Loucy (cell line): ENCODE data around the gene CFAP92.
A peak's percentile ranks its signal among the peaks of the same experiment; 100 is the strongest.

Source experiments
- H2AFZ ChIP-seq: fragments of 200-600 bp; sonication (generic); 2 replicates; pipeline ENCODE4 v1.6.0; 2016; ENCODE audit warnings: antibody characterized with exemption, mild to moderate bottlenecking, low read length, moderate library complexity
- H3F3A ChIP-seq: fragments of 200-600 bp; 2 replicates; pipeline ENCODE4 v1.6.0; 2016; ENCODE audit warnings: antibody characterized with exemption, low read depth, mild to moderate bottlenecking
- H3K27me3 ChIP-seq: fragments of 200-600 bp; sonication (generic); 2 replicates; pipeline ENCODE4 v1.6.1; 2014; ENCODE audit warnings: low read length, mild to moderate bottlenecking; ENCODE audit not compliant: insufficient read depth, poor library complexity, severe bottlenecking
- H3K36me3 ChIP-seq: fragments of 200-600 bp; sonication (generic); 2 replicates; pipeline ENCODE4 v1.6.1; 2016; ENCODE audit warnings: low read length; ENCODE audit not compliant: insufficient read depth
- H3K4me1 ChIP-seq: fragments of 200-600 bp; sonication (generic); 2 replicates; pipeline ENCODE4 v1.5.1; 2014; ENCODE audit warnings: low read length, mild to moderate bottlenecking; ENCODE audit not compliant: insufficient read depth, poor library complexity, severe bottlenecking
- H3K4me2 ChIP-seq: fragments of 200-600 bp; sonication (generic); 2 replicates; pipeline ENCODE4 v1.6.0; 2014; ENCODE audit warnings: antibody characterized with exemption, low read length, low read depth, mild to moderate bottlenecking; ENCODE audit not compliant: poor library complexity, severe bottlenecking
- H3K4me3 ChIP-seq: fragments of 200-600 bp; sonication (generic); 2 replicates; pipeline ENCODE4 v1.5.1; 2014; ENCODE audit warnings: low read length, mild to moderate bottlenecking, mixed read lengths; ENCODE audit not compliant: poor library complexity, severe bottlenecking
- H3K79me2 ChIP-seq: fragments of 200-600 bp; sonication (generic); 2 replicates; pipeline ENCODE4 v1.6.1; 2014; ENCODE audit warnings: low read length; ENCODE audit not compliant: insufficient read depth
- H3K9ac ChIP-seq: fragments of 200-600 bp; sonication (generic); 2 replicates; pipeline ENCODE4 v1.6.0; 2014; ENCODE audit warnings: mild to moderate bottlenecking, low read depth, low read length, moderate library complexity; ENCODE audit not compliant: poor library complexity, severe bottlenecking
- H3K9me2 ChIP-seq: fragments of 200-600 bp; sonication (generic); replicated peaks from 2 replicates; pipeline ENCODE4 v1.6.1; 2016; ENCODE audit warnings: low read depth, low read length, mixed read lengths
- H3K9me3 ChIP-seq: fragments of 200-600 bp; sonication (generic); 2 replicates; pipeline ENCODE4 v1.6.1; 2014; ENCODE audit warnings: mild to moderate bottlenecking, antibody characterized with exemption, low read length, low read depth; ENCODE audit not compliant: insufficient read depth
- H4K20me1 ChIP-seq: fragments of 200-600 bp; sonication (generic); 2 replicates; pipeline ENCODE4 v1.6.0; 2014; ENCODE audit warnings: antibody characterized with exemption, low read length, mild to moderate bottlenecking; ENCODE audit not compliant: insufficient read depth, poor library complexity, severe bottlenecking
- CTCF ChIP-seq: fragments of 200-600 bp; sonication (generic); conservative IDR thresholded peaks from 2 replicates; pipeline ENCODE4 v1.5.1; 2014; ENCODE audit warnings: mild to moderate bottlenecking, antibody characterized with exemption, low read length
- EZH2phosphoT487 ChIP-seq: fragments of 200-600 bp; IDR thresholded peaks from 2 replicates; pipeline ENCODE4 v1.6.1; 2018; ENCODE audit warnings: antibody characterized with exemption, mild to moderate bottlenecking, moderate library complexity, borderline replicate concordance

CFAP92 gene

DNA sequence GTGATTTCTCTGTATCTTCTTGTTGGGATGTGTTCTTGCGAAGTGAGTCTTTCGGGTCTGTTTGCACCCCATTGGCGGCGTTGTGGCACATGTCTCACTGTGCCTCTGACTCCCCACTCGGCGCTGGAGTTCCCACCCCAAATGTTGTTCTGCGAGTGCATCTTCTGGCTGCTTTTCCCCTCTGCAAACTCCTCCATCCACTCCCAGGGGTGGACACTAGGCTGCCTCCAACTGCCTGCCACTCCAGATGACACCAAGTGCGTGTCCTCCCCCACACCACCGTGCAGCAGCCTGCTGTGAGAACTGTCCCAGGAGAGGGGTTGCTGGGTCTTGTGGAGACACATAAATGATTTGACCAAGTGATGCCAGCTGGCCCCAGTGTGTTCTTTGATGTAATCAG is 24.9 kb upstream of the CFAP92 start:
- peaks cover 16% of the 10 kb centered on the region; the same call in 1 of the 2 replicates for H3F3A ChIP-seq
- no peak overlapping the region for H3K4me3 ChIP-seq
- H3K27me3 ChIP-seq, result no peaks in the 10 kb centered on the region
- no peaks in the 10 kb centered on the region for H3K79me2 ChIP-seq
- no peak overlapping the region for H3K9ac ChIP-seq
- H3K36me3 ChIP-seq, result no peaks in the 10 kb centered on the region
- H4K20me1 ChIP-seq, result no peaks in the 10 kb centered on the region
- H3K4me2 ChIP-seq, result no peak overlapping the region
- no peak overlapping the region for H2AFZ ChIP-seq
- peaks cover 43% of the 10 kb centered on the region for H3K4me1 ChIP-seq
- H3K9me2 ChIP-seq, result no peaks in the 10 kb centered on the region
- TF ChIP-seq CTCF, result no peak
- TF ChIP-seq EZH2phosphoT487, result no peak
- no peaks in the 10 kb centered on the region for H3K9me3 ChIP-seq

DNA sequence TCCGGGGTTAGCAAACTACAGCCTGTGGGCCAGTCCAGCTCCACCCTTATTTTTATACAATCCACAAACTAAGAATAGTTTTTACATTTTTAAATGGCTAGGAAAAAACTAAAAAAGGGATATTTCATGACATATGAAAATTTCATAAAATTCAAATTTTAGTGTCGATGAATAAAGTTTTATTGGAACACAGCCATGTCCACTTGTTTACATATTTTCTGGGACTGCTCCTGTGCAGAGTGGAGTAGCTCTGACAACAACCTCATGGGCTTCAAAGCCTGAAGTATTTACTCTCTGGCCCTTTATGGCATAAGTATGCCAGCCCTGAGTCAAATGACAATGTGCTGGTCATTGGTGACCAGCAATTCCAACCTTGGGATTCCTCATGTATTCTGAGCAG is 24.4 kb upstream of the CFAP92 start:
- Histone ChIP-seq H3K4me1 (peaks cover 47% of the 10 kb centered on the region), H3K27me3 (no peaks in the 10 kb centered on the region)
- no peak for TF ChIP-seq CTCF
- TF ChIP-seq EZH2phosphoT487, result no peak

DNA sequence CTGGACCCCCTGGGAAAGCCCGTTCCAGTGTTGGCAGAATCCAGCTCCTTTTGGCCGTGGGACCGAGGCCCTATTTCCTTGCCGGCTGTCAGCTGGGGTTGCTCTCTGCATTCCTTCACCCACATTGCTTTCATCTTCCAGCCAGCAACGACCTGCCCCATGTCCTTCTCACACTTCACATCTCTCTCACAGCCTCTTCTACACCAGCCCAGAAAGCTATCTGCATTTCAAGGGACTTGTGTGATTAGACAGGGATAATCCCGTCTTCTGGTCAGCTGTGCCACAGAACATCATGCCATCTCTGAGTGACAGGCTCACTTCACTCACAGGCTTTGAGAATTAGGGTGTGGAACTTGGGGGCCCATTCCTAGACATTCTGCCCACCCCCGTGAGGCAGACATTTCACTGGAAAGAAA is 23.6 kb upstream of the CFAP92 start:
- H3K4me2 ChIP-seq, result no peak overlapping the region
- no peaks in the 10 kb centered on the region for H3K9me3 ChIP-seq
- peak overlapping the region; percentile 47 for H3K9ac ChIP-seq
- H3K4me1 ChIP-seq, result peaks cover 47% of the 10 kb centered on the region
- H3K36me3 ChIP-seq, result no peaks in the 10 kb centered on the region
- TF ChIP-seq EZH2phosphoT487, result no peak
- no peak for TF ChIP-seq CTCF
- no peak overlapping the region for H3K4me3 ChIP-seq
- H3K27me3 ChIP-seq, result no peaks in the 10 kb centered on the region
- no peaks in the 10 kb centered on the region for H4K20me1 ChIP-seq
- no peak overlapping the region for H2AFZ ChIP-seq
- H3K79me2 ChIP-seq, result no peaks in the 10 kb centered on the region
- H3F3A ChIP-seq, result peaks cover 16% of the 10 kb centered on the region; the same call in 1 of the 2 replicates
- H3K9me2 ChIP-seq, result no peaks in the 10 kb centered on the region

More for the DNA sequence above, 24.4 kb upstream of the CFAP92 start:
- H3K9ac ChIP-seq, result no peak overlapping the region
- no peaks in the 10 kb centered on the region for H3K79me2 ChIP-seq
- H3K4me3 ChIP-seq, result no peak overlapping the region
- H3K36me3 ChIP-seq, result no peaks in the 10 kb centered on the region
- no peaks in the 10 kb centered on the region for H3K9me2 ChIP-seq
- no peak overlapping the region for H2AFZ ChIP-seq
- no peaks in the 10 kb centered on the region for H4K20me1 ChIP-seq
- peaks cover 16% of the 10 kb centered on the region; the same call in 1 of the 2 replicates for H3F3A ChIP-seq
- no peaks in the 10 kb centered on the region for H3K9me3 ChIP-seq
- no peak overlapping the region for H3K4me2 ChIP-seq
